T-helper 2 cell treated with Interferon-gamma antibody and Interleukin-4, amounts not matched to agents 5 μg/mL and 100 μg/mL, for 36 hours (primary cell): Measurements from ENCODE around the gene TUFT1.

Experiments
- DNase-seq: peaks from one replicate; pipeline ENCODE4 v3.0.0; 2021; ENCODE audit warnings: low spot score
- H3K27ac Mint-ChIP-seq: one replicate; pipeline ENCODE4 v1.8.0; 2021; ENCODE audit warnings: mild to moderate bottlenecking, mixed read lengths
- H3K27me3 Mint-ChIP-seq: one replicate; pipeline ENCODE4 v1.8.0; 2021; ENCODE audit warnings: low read depth, mixed read lengths
- H3K36me3 Mint-ChIP-seq: one replicate; pipeline ENCODE4 v1.8.0; 2021; ENCODE audit warnings: low read depth, mixed read lengths
- H3K4me1 Mint-ChIP-seq: one replicate; pipeline ENCODE4 v1.8.0; 2021; ENCODE audit warnings: low read depth, mixed read lengths
- H3K4me3 Mint-ChIP-seq: one replicate; pipeline ENCODE4 v1.8.0; 2022; ENCODE audit warnings: mild to moderate bottlenecking, moderate library complexity, mixed read lengths
- H3K9me3 Mint-ChIP-seq: one replicate; pipeline ENCODE4 v1.8.0; 2021; ENCODE audit warnings: mixed read lengths

TUFT1 gene, protein sequence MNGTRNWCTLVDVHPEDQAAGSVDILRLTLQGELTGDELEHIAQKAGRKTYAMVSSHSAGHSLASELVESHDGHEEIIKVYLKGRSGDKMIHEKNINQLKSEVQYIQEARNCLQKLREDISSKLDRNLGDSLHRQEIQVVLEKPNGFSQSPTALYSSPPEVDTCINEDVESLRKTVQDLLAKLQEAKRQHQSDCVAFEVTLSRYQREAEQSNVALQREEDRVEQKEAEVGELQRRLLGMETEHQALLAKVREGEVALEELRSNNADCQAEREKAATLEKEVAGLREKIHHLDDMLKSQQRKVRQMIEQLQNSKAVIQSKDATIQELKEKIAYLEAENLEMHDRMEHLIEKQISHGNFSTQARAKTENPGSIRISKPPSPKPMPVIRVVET

DNA sequence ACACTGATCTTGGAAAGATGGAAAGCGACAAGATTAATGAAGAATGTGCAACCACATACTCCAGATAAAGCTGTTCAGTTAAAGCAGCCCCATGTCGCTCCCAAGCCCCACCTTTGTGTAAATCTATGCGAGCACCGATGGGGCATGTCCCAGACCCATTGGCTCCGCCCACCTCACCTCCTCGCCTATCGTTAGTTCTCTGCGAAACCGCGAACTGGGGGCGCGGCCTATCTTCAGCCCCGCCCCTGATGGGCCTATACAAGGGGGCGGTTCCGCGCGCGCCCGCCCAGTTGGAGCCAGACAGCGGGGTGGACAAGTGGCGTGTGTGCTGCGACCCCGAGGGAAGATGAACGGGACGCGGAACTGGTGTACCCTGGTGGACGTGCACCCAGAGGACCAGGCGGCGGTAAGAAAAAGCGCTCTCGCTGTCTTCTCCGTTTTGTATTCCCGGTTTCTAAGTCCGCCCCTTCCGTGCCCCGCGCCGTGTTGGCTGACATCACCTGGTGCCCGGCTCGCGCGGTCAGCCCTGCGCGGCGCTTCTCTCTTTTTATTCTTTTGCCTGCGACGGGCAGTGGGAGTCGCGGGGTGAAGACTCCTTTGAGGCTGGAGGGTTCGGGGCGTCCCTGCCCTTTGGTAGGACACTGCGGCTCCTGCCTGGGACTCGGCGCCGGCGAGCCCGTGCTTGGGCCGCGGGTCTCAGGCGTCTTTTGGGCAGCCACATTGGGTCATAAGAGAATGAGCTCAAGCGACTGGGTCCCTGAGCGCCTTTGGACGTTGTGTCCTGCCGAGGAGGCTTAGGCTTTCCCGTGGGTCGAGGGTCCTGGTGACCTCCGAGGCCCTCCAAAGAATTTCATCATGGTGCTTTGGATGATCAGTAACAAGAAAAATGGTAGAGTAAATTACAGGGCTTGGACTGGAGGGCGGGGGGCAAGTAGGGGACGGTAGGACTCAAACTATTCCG is at the start of gene TUFT1:
Gene TUFT1 (plus strand): TSS at position 289 of the 961 bp plus-strand sequence. CDS start 58 bp downstream, at position 347.
- Mint-ChIP-seq H3K4me3 (peak within 1 kb of the TSS; percentile 90), H3K36me3 (no peaks in the 10 kb centered on the region)
- DNase-seq = peak; percentile 90

DNA sequence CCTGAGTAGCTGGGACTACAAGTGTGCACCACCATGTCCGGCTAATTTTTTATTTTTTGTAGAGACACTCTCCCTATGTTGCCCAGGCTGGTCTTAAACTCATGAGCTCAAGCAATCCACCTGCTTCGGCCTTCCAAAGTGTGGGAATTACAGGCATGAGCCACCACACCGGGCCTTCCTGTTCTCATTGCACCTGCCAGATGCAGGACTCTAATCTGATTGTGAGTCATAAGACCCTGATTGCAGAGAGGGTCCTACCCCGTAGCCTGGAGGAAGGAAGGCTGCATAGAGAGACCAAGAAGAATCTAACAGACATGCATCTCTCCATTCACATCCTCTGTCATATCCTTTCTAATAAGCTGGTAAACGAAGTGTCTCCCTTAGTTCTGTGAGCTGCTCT is 48.5 kb upstream of the TUFT1 start:
- Mint-ChIP-seq H3K27me3 (peaks cover 3% of the 10 kb centered on the region), H3K9me3 (no peaks in the 10 kb centered on the region), H3K36me3 (no peaks in the 10 kb centered on the region), H3K4me1 (peaks cover 3% of the 10 kb centered on the region), H3K27ac (no peak overlapping the region), H3K4me3 (no peak overlapping the region)
- no peak for DNase-seq

More for the DNA sequence above, at the start of gene TUFT1:
- H3K9me3 Mint-ChIP-seq = no peaks in the 10 kb centered on the region
- H3K4me1 Mint-ChIP-seq = peaks cover 17% of the 10 kb centered on the region
- H3K27ac Mint-ChIP-seq = peak within 1 kb of the TSS; percentile 78
- H3K27me3 Mint-ChIP-seq = peaks cover 15% of the 10 kb centered on the region

DNA sequence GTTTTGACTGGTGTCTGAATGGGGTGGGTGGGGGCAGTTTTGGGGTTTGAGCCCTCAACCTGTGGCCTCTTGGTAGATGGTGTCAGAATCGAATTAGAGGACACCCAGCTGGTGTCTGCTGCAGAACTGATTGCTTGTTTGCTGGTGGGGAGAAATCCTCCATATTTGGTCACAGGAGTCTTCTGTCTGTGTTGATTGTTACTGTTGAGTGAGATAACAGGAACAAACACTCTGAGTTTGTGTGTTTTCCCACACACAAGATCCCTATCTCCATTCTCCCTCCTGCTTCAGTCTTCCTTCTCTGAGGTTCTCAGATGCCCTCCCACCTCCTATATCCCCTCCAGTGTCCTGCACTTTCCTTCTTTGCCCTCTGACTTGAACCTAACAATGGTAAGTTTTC is 48.0 kb upstream of the TUFT1 start:
- DNase-seq = no peak
- Mint-ChIP-seq H3K4me3 (no peak overlapping the region), H3K4me1 (peaks cover 3% of the 10 kb centered on the region), H3K27ac (no peak overlapping the region), H3K27me3 (peaks cover 3% of the 10 kb centered on the region), H3K9me3 (no peaks in the 10 kb centered on the region), H3K36me3 (no peaks in the 10 kb centered on the region)

DNA sequence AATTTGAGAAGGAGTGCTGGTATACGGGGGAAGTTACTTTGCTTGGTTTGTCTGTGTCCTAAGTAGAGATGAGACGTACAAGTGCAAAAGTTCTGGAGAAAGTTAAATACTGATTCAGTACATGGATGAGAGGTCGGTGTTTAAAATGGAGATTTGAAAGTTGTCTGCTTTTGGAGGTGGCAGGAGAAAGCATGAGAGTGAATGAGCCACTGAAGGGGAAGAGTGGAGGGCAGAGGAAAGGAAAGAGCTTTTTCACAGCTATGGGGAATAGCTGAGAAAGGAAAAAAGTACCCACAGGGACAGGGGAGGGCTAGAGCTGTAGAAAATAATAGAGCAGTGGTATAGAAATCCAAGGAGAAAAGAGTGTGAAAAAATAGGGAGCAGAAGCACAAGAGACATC is 47.1 kb upstream of the TUFT1 start:
- H3K27me3 Mint-ChIP-seq = peaks cover 3% of the 10 kb centered on the region
- H3K27ac Mint-ChIP-seq = no peak overlapping the region
- H3K4me3 Mint-ChIP-seq = no peak overlapping the region
- H3K36me3 Mint-ChIP-seq = no peaks in the 10 kb centered on the region
- H3K4me1 Mint-ChIP-seq = peaks cover 3% of the 10 kb centered on the region
- H3K9me3 Mint-ChIP-seq = no peaks in the 10 kb centered on the region
- no peak for DNase-seq

DNA sequence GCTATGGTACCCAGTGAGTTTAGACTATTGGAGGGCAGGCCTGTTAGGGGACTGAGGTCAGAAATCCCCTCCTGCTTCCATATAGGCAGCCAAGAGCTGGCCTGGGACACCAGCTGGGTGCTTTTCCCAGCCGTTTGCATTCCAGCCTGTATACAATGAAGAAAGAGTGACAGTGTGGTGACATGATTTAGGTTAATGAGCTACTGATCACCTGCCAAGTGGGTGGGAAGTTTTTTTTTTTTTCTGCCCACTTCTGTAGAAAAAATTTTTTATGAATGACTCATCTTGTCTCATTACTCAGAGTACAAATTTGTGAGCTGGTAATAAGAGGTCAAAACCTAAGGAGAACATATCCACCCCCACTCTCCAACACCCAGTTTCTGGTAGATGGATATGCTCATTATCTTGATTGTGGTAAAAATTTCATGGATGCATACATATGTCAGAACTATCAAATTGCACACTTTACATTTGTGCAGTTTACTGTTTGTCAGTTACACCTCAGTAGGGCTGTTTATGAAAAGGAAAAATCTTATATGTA is 45.3 kb upstream of the TUFT1 start:
- Mint-ChIP-seq H3K9me3 (no peaks in the 10 kb centered on the region), H3K4me1 (peaks cover 3% of the 10 kb centered on the region), H3K36me3 (no peaks in the 10 kb centered on the region), H3K4me3 (no peak overlapping the region), H3K27me3 (no peaks in the 10 kb centered on the region), H3K27ac (no peak overlapping the region)
- no peak for DNase-seq

DNA sequence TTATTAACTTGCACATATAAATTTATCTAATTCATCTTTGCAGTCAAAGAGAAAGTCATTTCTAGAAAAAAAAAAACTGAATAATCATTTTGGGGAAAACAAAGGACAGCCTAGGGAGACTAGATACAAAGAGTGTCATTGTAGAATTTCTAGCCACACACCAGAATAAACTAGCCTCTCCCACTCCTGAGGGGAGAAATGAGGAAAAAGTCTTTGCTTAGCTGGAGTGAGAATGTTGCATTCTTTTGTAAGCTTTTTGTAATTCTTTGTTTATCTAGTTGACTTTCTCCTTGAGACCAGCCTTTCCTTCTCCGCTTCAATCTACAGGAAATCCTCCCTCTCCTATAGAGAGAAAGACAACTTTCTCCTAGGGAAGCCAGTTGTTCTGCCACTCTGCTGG is 44.8 kb upstream of the TUFT1 start:
- Mint-ChIP-seq H3K4me1 (peaks cover 3% of the 10 kb centered on the region), H3K9me3 (no peaks in the 10 kb centered on the region), H3K27me3 (no peaks in the 10 kb centered on the region), H3K27ac (no peak overlapping the region), H3K4me3 (no peak overlapping the region), H3K36me3 (no peaks in the 10 kb centered on the region)
- no peak for DNase-seq

DNA sequence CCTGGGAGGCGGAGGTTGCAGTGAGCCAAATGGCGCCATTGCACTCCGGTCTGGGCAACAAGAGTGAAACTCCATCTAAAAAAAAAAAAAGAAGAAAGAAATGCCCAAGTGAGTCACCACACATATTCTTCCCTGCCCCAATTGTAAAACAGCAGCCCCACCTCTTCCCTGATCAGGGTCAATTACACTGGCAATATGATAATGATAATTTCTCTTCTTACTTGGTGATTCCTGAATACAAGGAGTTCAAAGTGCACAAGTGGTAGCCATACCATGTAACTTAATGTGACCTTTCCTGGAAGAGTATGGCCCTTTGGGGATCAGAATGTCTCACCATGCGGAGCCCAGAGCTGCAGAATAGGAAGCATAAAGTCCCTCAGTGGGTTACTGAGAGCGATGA is 40.7 kb upstream of the TUFT1 start:
- DNase-seq = no peak
- Mint-ChIP-seq H3K36me3 (no peaks in the 10 kb centered on the region), H3K9me3 (no peaks in the 10 kb centered on the region), H3K4me1 (peaks cover 13% of the 10 kb centered on the region), H3K27me3 (no peaks in the 10 kb centered on the region), H3K4me3 (no peak overlapping the region), H3K27ac (no peak overlapping the region)

DNA sequence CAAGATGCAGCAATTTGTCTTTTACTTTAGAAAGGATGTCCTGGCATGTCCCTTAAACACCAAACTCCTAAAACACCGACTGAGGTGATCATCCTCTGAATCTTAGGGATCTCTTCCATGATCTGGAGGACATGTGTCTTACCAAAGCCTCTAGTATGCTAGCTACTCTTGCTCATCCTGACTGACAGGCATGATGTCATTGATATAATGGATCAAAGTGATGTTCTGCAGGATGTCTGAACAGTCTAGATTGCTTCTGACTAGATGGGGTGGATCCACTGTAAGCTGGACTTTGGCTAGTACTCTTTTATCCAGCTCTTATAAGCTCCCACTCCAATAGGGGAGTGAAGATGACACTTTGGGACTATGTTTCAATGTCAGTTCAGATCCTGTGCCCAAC is 40.2 kb upstream of the TUFT1 start:
- DNase-seq = no peak
- Mint-ChIP-seq H3K27ac (no peak overlapping the region), H3K4me1 (peaks cover 13% of the 10 kb centered on the region), H3K36me3 (no peaks in the 10 kb centered on the region), H3K9me3 (no peaks in the 10 kb centered on the region), H3K4me3 (no peak overlapping the region), H3K27me3 (no peaks in the 10 kb centered on the region)

DNA sequence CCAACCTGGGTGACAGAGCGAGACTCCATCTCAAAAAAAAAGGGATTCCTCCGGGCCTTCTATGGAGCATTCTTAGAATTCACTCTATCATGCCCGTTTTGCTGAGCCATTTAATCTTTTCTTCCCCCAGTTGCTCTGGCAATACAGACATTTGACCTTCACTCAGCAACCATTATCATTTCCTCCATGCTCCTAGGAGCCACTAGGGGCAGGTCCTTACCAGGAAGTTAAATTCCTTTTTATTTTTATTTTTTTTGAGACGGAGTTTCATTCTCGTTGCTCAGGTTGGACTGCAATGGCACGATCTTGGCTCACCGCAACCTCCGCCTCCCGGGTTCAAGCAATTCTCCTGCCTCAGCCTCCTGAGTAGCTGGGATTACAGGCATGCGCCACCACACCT is 38.6 kb upstream of the TUFT1 start:
- Mint-ChIP-seq H3K4me3 (no peak overlapping the region), H3K4me1 (peaks cover 13% of the 10 kb centered on the region), H3K36me3 (no peaks in the 10 kb centered on the region), H3K9me3 (no peaks in the 10 kb centered on the region), H3K27ac (no peak overlapping the region), H3K27me3 (peaks cover 2% of the 10 kb centered on the region)
- no peak for DNase-seq

DNA sequence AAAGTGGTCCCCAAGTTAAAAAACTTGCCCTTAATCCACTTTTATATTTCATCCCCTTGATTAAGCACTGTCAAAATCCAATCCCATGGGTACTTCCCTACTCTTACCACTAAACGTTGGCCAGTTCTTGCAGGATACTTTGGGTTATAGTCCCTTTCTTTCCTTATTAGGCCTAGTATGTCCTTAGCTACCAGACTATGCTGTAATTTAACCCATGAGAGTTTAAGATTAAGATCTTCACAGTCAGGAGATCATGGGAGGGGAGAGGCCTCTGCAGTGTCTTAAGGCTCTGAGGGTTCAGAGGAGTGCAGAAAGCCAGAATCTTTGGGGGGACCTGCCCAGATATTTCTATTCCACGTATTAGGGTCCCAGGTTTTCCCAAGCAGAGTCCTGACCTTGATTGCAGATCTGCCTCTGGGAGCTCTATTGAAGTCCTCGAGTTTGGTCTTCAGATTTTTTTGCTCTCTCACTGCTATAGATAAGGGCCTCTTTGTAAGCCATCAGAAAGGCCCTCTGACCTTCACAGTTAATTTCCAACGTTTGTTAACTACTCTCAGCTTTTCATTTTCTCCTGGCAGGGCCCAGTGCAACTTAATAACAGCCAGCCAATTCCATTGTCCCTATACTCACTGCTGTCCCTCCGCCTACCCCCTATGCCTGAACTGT is 37.9 kb upstream of the TUFT1 start:
- no peaks in the 10 kb centered on the region for H3K9me3 Mint-ChIP-seq
- H3K27me3 Mint-ChIP-seq = peaks cover 3% of the 10 kb centered on the region
- no peaks in the 10 kb centered on the region for H3K36me3 Mint-ChIP-seq
- DNase-seq = no peak
- peaks cover 13% of the 10 kb centered on the region for H3K4me1 Mint-ChIP-seq
- H3K4me3 Mint-ChIP-seq = no peak overlapping the region
- no peak overlapping the region for H3K27ac Mint-ChIP-seq

DNA sequence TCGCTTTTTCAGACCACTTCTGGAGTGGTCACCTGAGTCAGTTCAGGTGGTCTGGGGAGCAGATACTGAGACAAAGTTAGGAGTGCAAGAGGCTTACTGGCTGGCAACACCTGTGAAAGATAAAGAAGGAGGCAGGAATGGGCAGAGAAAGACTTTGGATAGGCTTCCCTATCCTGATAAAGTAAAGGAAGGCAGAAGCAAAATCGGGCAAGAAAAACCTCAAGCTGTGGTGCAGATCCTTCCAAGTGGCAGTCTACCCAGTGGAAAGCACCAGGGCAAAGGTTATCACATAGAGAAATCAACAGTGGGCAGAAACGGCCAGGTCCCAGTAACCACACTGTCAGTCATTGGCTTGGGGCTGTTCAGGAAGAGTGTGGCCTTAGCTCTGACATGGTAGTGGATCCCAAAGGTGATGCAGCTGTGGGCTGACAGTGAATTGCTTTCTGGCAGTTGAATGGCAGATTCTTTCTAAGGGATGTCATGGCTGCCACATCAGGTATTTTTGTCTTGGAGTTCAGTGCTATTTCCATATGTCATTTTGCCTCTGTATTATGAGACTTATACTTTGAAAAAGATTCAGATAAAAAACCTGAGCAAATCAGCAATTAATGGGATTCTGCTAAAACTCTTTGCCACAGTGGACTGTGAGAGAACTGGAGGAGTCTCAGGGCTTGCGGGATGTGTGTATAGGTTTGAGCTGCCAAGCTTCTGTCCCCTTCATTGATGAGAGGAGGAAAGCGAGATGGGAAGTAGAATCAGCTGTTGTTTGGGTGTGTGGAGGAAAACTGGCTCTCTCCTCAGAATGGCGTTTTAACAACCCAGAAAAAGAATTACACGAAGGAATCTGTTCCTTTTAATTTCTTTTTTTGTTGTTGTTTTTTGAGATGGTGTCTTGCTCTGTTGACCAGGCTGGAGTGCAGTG is 37.0 kb upstream of the TUFT1 start:
- peaks cover 5% of the 10 kb centered on the region for H3K27me3 Mint-ChIP-seq
- no peak overlapping the region for H3K4me3 Mint-ChIP-seq
- H3K4me1 Mint-ChIP-seq = peaks cover 13% of the 10 kb centered on the region
- no peak overlapping the region for H3K27ac Mint-ChIP-seq
- H3K36me3 Mint-ChIP-seq = no peaks in the 10 kb centered on the region
- DNase-seq = peak; percentile 24
- no peaks in the 10 kb centered on the region for H3K9me3 Mint-ChIP-seq

DNA sequence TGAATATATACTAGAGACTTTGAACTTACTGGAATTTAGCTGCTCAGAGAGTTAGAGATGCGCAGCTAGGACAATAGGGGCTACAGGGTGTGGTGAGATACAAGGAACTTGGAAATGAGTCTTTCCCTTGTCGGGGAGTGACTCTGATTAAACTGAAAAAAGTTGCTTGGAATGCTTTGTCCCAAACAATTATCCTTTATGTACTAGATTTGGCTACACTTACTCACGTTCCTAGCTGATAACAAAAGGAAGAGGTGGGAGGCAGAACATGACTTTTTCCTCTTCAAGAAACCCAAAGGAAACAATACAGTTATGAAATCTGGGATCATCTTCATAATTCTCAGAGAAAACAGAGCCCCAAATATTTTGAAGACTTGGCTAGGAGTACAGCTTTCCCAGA is 35.9 kb upstream of the TUFT1 start:
- H3K4me1 Mint-ChIP-seq = peaks cover 13% of the 10 kb centered on the region
- peaks cover 7% of the 10 kb centered on the region for H3K27me3 Mint-ChIP-seq
- no peak for DNase-seq
- H3K9me3 Mint-ChIP-seq = no peaks in the 10 kb centered on the region
- H3K27ac Mint-ChIP-seq = no peak overlapping the region
- no peak overlapping the region for H3K4me3 Mint-ChIP-seq
- no peaks in the 10 kb centered on the region for H3K36me3 Mint-ChIP-seq

DNA sequence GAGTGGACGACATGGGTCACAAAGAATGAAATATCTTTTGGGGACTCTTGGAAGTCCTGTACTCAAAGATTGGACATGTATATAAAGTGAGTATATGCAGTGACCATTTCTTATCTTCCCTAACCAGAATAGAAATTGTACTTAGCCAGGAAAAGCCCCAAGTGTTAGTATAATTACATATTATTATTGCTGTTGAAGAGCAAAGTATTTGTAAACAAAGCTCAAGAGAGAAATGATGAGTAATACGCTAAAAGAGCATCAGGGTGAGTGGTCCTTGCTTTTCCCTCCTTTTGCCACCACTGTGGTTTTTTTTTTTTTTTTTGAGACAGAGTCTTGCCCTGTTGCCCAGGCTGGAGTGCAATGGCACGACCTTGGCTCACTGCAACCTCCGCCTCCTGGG is 35.4 kb upstream of the TUFT1 start:
- no peak for DNase-seq
- peaks cover 10% of the 10 kb centered on the region for H3K27me3 Mint-ChIP-seq
- no peak overlapping the region for H3K27ac Mint-ChIP-seq
- H3K9me3 Mint-ChIP-seq = no peaks in the 10 kb centered on the region
- peaks cover 13% of the 10 kb centered on the region for H3K4me1 Mint-ChIP-seq
- no peak overlapping the region for H3K4me3 Mint-ChIP-seq
- no peaks in the 10 kb centered on the region for H3K36me3 Mint-ChIP-seq
